GM12875 (cell line): ENCODE measurements around the gene ZSCAN31.
"Not testable (repeated sequence)": the region's sequence is repeated elsewhere in the genome, so short reads cannot be mapped to it uniquely, and the experiment has no call there.

ENCODE experiments used
- H3K4me3 ChIP-seq: one replicate; pipeline ENCODE4 v1.5.1; 2011; ENCODE audit warnings: low read depth, low read length, control low read depth
- CTCF ChIP-seq: IDR thresholded peaks from 2 replicates; pipeline ENCODE4 v1.5.1; 2011; ENCODE audit warnings: low read depth, mild to moderate bottlenecking, control low read depth, inconsistent platforms, low read length, moderate library complexity, borderline replicate concordance; ENCODE audit not compliant: insufficient read depth

ZSCAN31 gene

GRCh38 chr6:28371706-28372451 lies 35.9 kb upstream of the ZSCAN31 start:
- no peak overlapping the region for H3K4me3 ChIP-seq
- no peak for TF ChIP-seq CTCF

GRCh38 chr6:28371280-28371679 lies 35.3 kb upstream of the ZSCAN31 start:
- no peak overlapping the region for H3K4me3 ChIP-seq
- no peak for TF ChIP-seq CTCF

GRCh38 chr6:28370440-28370839 lies 34.5 kb upstream of the ZSCAN31 start:
- no peak for TF ChIP-seq CTCF
- H3K4me3 ChIP-seq: no peak overlapping the region

- no peak overlapping the region for H3K4me3 ChIP-seq
- TF ChIP-seq CTCF: no peak
Observed at GRCh38 chr6:28369463-28369862, 33.5 kb upstream of the ZSCAN31 start.

GRCh38 chr6:28368522-28368921 lies 32.6 kb upstream of the ZSCAN31 start:
- TF ChIP-seq CTCF: no peak
- no peak overlapping the region for H3K4me3 ChIP-seq

GRCh38 chr6:28365590-28365989 lies 29.6 kb upstream of the ZSCAN31 start:
- not testable (repeated sequence) for H3K4me3 ChIP-seq

GRCh38 chr6:28360961-28361360 lies 25.0 kb upstream of the ZSCAN31 start:
- no peak for TF ChIP-seq CTCF
- H3K4me3 ChIP-seq: no peak overlapping the region

GRCh38 chr6:28359562-28359961 lies 23.6 kb upstream of the ZSCAN31 start:
- H3K4me3 ChIP-seq: not testable (repeated sequence)
